Measurements from ENCODE around the gene TMPRSS3.

GRCh38 chr21:42367367-42368165 is 28.3 kb downstream of the TMPRSS3 start:
- TF ChIP-seq THAP7 (CRISPR knock-in tag; IDR thresholded peaks at IDR 0.05) (no peak), SOX6 (IDR thresholded peaks at IDR 0.05) (no peak), SP1 (CRISPR knock-in tag; IDR thresholded peaks at IDR 0.05) (no peak), PTRF (tag; IDR thresholded peaks at IDR 0.05) (no peak), ESRRB (CRISPR knock-in tag; IDR thresholded peaks at IDR 0.05; ENCODE audit: borderline replicate concordance) (no peak), ATF1 (CRISPR knock-in tag; IDR thresholded peaks at IDR 0.05) (no peak), ATF1 (tag; IDR thresholded peaks at IDR 0.05) (no peak), POLR2A (conservative IDR thresholded peaks at IDR 0.05) (no peak), GTF3C2 (IDR thresholded peaks at IDR 0.05; ENCODE audit: borderline replicate concordance, extremely low read depth, insufficient read length) (no peak), POLR2AphosphoS5 (IDR thresholded peaks at IDR 0.05; ENCODE audit: control insufficient read depth, insufficient read depth, low read depth, low read length) (no peak), TBL1XR1 (IDR thresholded peaks at IDR 0.05; ENCODE audit: low read length in 2 of 2) (no peak), SIN3A (IDR thresholded peaks at IDR 0.05; ENCODE audit: borderline replicate concordance in 2 of 2, control insufficient read depth in 1 of 2, low read depth in 2 of 2, low read length in 2 of 2) (no peak), RAD21 (CRISPR knock-in tag; conservative IDR thresholded peaks at IDR 0.05 in 1 of 2, IDR thresholded peaks at IDR 0.05 in 1 of 2) (no peak)
- TF ChIP-seq, protein P1, sequence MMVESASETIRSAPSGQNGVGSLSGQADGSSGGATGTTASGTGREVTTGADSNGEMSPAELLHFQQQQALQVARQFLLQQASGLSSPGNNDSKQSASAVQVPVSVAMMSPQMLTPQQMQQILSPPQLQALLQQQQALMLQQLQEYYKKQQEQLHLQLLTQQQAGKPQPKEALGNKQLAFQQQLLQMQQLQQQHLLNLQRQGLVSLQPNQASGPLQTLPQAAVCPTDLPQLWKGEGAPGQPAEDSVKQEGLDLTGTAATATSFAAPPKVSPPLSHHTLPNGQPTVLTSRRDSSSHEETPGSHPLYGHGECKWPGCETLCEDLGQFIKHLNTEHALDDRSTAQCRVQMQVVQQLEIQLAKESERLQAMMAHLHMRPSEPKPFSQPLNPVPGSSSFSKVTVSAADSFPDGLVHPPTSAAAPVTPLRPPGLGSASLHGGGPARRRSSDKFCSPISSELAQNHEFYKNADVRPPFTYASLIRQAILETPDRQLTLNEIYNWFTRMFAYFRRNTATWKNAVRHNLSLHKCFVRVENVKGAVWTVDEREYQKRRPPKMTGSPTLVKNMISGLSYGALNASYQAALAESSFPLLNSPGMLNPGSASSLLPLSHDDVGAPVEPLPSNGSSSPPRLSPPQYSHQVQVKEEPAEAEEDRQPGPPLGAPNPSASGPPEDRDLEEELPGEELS (CRISPR knock-in tag; IDR thresholded peaks at IDR 0.05; ENCODE audit: borderline replicate concordance), result no peak
